RCC 7860 (cell line): ENCODE measurements around the gene PNMA6E.
"Not testable (repeated sequence)": the region's sequence is repeated elsewhere in the genome, so short reads cannot be mapped to it uniquely, and the experiment has no call there.

Experiments used
- DNase-seq: peaks from one replicate; pipeline ENCODE4 v3.0.0-alpha.2; 2015; ENCODE audit warnings: low spot score
- FAIRE-seq: peaks from 2 replicates; lab custom pipeline; 2012; peaks lifted over from hg19 to GRCh38; lab: Jason Lieb, UNC

PNMA6E gene

DNA sequence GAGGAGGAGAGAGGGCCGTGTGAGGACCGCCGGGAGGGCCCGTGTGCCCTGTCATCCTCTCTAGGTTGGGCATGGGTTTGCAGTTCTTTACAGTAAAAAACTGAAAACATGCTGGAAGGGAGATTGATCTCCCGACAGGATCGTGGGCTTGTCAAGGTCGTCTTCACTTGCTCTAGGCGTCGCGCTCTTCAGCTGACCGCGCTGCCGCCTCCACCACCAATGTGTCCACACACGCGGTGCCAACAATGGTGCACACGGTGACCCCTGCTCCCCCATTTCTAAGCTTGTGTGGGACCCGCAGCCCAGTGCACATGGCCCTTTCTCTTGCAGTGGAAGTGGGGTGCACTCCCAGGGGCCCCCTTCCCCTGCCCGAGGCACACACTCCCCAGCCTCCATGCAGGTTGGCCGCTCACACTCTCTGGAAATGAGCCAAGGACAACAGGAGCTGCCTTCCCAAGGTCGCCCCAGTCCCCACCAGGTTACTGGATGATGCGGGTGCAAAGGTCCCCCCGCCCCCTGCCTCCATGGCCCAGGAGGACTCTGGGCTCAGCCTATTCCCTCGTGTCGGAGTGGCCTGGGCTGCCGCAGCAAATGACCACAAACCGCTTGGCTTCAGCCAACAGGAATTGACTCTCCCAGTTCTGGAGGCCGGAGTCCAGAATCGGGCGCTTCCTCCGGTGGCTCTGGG lies 8.4 kb upstream of the PNMA6E start:
- FAIRE-seq, result no peak
- no peak for DNase-seq

DNA sequence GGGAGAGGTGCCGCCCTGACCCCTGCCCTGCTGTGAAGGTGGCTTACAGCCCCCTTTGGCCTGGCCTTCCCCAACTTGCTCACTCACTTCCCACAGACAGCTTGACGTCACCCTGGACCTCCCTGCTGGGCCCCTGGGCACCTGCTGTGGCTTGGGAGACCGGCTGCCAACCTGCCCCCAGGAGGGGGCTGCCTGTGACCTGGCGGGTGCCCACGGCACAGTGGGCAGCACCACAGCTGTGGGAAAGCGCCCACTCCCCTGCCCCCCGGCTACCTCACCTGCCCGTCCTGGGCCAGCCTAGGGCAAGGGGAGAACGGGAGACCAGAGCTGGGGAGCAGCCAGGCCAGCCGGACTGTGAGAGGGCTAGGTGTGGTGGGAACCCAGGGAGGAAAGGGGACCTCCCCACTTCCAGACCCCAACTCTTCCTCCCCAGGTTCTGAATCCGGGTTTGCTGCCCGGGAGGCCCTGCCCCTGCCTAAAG lies 7.8 kb upstream of the PNMA6E start:
- FAIRE-seq (no peak), DNase-seq (no peak)

DNA sequence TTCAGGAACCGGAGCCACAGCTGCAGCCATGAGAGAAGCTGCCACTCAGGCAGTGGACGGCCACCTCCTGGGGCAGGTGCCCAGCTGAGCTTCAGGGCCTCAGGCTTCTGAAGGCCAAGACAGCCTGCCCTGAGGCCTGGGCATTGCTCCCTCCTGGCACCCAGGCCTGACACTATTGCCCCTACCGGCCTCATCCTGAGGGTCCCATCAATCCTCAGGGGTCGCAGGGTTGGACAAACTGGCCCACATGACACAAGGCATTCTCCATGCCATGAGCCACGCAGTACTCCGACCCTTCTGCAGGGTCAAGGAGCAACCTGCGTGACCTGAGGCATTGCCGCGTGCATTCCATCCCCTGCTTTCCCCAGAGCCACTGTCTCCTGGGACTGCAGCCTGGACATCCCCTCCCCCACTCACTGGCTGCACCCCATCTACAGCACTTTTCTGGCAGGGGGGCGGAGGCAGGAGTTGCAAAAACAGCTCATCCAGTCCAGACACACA lies 7.1 kb upstream of the PNMA6E start:
- DNase-seq, result no peak

DNA sequence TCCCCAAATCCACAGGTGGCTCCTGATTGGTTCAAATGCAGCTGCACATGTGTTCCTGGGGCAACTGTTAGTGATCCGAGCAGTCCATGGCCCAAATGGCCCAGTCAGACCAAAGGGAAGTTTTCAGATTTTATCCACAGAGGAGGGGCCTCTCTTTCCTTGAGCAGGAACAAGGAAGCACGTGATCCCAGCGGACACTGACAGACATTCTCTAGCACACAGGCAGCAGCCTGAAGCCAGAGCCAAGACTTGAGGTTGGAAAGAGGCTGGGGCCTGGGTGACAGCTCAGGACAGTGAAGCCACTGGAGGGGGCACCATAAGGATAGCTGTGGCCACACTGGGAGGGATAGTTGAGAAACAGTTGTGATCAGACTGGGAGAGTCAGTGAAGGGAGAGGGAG lies 6.6 kb upstream of the PNMA6E start:
- DNase-seq (no peak), FAIRE-seq (no peak)

More for the DNA sequence above, 7.1 kb upstream of the PNMA6E start:
- no peak for FAIRE-seq

DNA sequence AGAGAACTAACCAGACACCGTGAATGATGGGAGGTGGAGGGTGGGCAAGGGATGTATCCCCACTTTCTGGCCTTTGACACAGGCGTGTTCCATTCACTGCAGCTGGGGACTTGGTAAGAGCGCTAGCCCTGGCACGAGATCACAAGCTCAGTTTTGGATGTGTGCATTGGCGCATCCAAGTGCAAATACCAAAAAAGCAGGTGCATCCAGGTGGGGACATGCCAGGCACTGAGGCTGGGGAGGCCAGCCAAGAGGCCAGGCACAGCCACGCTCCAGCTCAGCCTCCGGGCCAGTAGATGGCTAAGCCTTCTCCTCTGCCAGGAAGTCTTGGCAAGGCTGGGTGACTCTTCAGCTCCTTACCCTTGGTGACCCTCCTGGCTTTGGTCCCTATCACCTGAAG lies 5.8 kb upstream of the PNMA6E start:
- no peak for FAIRE-seq
- DNase-seq, result no peak

DNA sequence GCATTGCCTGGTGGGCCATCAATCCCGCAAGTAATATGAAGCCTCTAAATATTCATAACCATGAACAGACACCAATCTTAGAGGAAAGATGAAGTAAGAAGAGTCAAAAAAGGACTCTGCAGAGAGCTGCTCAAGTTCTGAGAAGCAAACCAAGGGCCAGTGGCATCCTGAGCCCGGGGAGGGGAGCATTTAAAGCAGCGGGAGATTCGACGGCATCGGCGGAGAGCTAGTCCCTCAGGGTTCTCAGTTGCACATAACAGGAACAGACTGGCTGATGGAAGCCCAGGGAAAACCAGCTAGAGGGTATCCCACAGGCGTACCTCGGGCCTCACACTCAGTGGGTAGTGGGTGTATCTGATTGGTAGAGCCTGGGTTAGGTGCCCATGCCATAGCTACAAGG lies 4.9 kb upstream of the PNMA6E start:
- DNase-seq (no peak), FAIRE-seq (no peak)

DNA sequence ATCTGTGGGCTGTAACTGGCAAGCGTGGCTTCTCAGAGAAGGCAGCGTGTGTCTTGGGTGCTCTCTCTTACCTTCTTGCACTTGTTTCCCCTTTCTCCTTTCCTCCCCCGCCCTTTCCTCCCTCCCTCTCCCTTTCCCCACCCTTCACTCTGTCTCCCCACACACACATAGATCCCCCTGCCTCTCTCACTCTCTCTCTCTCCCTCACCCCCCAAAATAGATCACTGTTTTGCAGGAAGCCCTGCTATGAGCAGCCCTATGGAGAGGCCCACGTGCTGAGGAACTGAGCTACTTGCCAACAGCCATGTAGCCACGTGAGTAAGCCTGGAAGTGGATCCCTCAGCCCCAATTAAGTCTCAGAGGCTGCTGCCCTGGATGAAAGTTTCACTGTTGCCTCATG lies 4.3 kb upstream of the PNMA6E start:
- DNase-seq (no peak), FAIRE-seq (no peak)

DNA sequence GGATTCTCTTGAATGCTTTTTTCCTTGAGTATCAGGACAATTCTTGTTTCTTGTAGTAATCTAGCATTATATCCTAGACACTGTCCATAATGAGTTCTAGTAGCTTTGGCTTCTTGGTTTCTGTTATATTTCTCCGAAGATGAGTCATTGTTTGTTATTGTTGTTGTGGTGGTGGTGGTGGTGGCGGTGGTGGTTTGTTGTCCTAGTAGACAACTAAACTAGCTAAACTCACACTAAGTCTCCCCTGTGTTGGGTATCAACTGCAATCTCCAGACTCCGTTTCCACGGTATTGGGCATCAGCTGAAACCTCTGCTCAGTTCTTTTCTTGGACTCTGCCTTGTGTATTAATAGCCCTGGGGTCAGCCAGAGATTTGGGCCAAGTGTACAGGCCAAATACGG lies 3.2 kb upstream of the PNMA6E start:
- FAIRE-seq, result not testable (repeated sequence)

DNA sequence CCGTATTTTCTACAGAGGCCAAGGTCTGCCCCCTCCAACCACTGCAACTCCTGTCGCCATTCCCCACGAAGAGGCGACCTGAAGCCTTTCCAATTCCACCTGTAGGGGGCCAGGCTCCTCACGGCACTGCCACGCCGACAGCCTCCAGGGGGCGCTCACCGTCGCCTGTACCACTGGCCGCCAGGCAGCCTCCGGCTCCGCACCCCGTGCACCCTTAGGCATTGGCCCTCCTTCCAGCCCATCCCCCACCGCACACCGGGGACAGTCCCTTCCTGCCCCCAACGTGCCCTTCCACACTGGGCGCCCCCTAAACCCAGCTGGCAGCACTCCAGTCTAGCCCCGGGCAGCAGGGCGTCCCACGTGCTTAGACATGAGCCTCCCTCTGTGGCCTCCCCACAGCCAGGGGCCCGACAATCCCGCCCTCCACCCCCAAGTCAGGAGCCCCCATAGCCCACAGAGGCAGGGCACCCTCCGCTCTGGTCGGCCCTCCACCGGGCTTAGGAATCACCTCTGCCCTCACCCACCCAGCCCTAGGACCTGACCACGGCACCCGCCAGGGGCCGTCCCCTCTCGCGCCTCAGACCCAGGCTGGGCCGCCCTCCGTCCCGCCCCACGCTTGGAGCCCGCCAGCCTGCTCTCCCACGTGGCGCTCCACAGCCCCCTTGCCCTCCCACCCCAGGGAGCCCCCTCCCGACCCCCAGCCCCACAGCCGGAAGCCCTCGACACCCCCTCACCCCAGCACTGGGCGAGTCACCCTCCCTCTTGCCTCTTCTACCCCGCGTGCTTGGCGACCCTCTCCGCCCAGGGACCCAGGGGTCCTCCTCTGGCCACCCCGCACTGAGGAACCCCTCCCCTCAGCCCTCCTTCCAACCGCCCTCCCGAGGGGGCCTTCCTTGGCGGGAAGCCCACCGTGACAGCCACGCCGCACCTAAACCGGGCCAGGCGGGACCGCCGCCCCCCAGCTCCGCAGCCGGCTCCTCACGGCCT lies 711 bp downstream of the PNMA6E start:
- FAIRE-seq (no peak), DNase-seq (peak; percentile 10)

More for the DNA sequence above, 3.2 kb upstream of the PNMA6E start:
- DNase-seq, result not testable (repeated sequence)

DNA sequence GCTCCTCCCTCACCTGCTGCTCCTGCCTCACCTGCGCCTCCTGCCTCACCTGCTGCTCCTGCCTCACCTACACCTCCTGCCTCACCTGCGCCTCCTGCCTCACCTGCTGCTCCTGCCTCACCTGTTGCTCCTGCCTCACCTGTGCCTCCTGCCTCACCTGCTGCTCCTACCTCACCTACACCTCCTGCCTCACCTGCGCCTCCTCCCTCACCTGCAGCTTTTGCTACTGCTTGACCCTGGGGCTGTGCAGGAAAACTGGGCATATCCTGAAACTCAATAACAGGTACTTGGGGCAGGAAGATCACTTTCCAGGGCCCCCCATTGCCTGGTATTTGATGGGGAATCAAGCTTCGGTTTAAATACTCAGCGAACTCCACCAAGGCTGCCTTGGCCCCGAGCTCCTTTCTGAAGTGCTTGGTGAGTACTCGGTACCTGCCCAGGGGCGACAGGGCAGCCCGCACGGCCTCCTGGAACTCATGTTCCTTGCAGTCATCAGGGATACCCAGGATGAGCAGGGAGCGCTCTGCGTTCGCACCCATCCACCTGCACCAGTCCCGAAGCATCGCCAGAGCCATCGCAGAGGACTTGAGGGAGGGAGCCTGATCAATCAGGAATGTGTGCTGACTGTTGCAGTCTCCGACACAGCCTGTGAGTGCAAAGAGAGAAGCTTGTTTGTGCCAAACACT lies 2.7 kb downstream of the PNMA6E start:
- FAIRE-seq, result no peak
- DNase-seq, result no peak

DNA sequence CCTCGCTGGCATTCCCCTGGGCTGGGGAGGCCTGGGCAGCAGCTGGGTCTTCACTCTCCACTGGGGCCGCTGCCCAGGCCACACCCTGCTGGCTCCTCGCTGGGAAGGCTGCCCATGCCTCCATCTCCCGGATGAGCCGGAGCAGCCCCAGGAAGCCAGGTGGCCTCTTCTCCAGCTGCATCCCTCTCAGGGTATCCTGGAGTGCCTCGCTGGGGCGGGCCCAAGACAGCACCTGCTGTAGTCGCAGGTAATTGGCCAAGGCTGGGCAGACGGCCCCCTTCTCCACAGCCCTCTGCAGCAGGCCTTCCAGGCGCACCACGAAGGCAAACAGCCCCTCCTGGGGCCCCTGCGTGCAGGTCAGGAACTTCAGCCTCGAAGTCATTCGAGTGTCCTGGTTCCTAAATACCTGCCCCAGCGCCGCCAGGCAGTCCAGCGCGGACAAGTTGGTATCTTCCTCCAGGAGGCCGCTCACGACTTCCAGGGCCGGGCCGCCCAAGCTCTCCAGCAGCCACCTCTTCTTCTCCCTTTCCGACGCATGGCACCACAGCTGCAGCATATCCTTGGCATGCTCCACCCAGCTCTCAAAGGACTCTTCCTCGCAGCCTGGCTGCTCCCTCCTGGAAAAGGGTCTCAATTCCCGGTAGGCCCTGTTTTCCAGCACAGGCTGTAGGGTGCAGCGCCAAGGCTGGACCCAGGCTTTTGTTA lies 3.7 kb downstream of the PNMA6E start:
- FAIRE-seq (no peak), DNase-seq (no peak)

DNA sequence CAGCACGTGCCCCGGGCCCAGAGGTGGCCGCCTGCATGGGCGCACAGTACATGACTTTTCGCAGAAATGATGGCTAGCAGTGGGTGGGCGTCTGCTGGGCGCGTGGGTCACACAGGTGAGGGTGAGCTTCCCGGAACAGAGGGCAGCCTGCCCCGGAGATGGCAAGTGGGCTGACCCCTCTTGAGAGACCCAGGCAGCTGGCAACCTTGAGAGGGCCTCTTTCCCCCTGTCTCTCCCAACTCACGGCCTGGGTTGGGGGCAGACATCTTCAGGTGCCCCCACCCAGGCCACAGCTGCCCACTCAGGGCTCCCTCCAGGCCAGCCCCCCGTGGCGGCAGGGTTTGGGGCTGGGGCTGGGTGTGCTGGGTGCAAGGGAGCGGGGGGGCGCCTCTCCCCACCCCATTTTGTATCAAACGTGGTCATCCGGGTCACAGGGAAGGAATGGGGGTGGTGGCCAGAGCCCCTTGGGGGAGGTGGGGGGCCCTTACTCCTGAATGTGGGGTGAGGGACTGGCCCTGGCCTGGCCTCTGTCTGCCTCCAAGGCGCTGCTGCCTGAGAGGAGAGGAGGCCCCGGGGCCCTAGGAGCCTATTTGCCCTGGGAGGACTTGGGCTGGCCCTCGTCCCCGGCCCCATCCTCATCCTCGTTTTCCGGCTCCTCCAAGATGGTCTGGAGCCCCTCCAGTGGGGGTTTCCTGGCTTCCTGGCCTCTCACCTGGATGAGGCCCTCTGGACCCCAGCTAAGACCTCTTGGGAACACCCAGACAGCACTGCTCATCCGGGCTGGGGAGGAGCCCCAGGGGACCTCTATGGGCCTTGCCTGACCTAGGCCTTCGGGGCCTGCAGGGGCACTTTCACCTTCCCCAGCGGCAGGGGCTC lies 4.6 kb downstream of the PNMA6E start:
- FAIRE-seq, result no peak
- DNase-seq, result no peak

DNA sequence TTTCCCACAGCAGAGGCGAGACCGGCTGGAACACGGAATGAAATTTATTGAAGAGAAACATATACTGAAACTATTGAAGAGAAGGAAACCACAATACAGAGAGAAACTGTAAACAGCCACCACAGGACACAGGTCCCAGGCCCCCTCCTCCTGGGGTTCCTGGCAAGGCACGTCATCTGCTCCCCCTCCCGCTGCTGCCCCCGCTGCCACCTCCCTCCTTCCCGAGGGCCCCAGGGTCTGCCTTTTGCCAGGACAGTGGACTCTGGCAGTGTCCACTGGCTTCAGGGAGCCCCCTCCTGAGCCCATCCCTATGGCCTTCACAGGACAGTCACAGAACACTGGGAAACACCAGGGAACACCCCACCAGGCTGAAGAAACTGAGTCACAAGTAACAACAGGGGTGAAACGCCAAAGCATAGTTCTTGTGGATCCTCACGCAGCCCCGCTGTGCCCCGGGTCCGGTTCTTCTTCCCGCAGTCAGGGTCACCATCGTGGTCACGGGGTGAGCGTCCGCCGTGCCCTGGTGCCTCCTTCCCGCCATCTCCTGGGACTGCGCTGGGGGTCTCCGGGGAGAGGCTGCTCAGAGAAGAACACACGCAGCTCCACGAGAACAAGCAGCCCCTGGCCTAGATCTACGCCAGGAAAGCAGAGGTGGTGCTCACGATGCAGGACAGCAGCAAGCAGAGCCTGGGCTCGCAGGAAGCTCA lies 5.4 kb downstream of the PNMA6E start:
- FAIRE-seq (no peak), DNase-seq (no peak)

DNA sequence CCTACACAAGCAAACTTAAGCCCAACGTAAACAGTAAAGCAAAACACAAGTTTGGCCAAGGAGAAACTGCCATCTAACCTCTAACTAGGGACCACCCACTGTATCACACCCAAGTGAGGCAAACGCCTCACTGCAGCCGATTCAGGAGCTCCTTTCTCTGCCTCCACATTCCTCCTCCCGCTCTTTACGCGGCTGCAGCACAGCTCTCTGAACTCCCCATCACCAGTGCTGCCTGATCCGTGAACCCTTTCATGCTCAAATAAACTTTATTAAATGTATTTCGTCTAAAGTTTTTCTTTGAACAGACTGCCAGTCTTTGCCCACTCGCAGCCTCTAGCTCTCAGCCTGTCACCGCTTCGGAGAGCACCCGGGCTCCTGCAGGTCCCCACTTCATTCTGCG lies 6.5 kb downstream of the PNMA6E start:
- FAIRE-seq, result no peak
- no peak for DNase-seq

DNA sequence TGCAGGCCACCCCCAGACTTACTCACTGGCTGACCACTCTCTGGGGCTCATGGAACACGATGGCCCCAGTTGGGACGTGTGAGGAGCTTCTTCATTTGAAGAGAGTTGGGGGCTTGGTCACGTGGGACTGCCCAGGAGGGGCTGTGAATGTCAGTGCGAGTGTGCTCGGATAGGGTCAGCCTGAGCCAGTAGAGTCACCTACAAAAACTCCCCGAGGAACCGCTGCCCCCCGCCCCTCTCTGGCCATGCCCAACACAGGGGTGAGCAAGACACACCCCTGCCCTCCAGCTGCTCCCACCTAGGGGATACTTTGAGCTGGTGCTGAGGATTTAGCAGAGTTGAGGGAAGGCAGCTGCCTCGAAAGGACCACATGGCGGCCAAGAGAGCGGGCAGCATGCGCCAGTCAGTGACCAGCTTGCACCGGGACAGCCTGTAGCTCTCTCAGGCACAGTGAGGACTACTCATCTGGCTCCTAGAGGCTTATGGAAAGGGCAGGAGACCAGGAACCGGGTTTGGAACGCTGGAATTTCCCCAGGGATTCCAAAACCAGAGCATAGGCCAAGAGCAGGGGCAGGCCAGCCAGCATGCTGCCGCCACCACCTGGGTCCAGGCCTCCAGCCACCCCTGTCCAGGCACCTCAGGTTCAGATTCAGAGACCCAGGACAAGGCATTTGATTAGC lies 8.4 kb downstream of the PNMA6E start:
- FAIRE-seq, result no peak
- no peak for DNase-seq

DNA sequence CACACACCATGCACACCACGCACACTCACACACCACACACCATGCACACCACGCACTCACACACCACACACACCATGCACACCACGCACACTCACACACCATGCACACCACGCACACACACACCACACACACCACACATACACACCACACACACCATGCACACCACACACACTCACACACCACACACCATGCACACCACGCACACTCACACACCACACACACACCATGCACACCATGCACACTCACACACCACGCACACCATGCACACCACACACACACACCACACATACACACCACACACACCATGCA lies 11.7 kb downstream of the PNMA6E start:
- not testable (repeated sequence) for FAIRE-seq, DNase-seq

DNA sequence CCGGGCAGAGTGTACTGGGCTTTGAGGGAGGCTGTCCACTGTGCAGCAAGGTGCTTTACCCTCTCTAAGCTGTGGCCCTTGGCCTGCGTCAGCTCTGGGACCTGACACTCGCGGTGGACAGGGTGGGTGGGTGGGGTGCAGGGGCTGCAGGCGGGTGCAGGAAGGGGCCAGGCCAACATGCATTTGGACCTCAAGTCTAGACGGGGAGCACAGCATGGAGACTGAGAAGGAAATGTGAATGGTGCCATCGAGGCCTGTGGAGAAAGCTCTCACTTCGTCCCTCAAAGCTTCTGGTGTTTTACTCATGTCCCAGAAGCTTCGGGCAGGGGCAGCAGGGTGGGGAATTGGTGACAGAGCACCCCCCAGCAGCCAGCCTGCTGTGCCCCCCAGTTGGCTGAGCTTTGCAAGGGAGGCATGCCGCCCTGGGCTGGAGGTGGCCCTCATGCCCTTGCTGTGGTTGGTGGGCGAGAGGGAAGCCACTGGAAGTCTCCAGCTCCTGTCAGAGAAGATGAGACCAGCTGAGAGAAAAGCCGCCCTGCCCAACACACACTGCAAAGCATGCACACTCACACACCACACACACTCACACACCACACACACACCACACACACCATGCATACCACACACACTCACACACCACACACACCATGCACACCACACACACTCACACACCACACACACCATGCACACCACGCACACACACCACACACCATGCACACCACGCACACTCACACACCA lies 12.3 kb downstream of the PNMA6E start:
- FAIRE-seq, result no peak

More for the DNA sequence above, 12.3 kb downstream of the PNMA6E start:
- DNase-seq, result no peak
